Measurements from ENCODE around the gene TNNC2.

Gene TNNC2

DNA sequence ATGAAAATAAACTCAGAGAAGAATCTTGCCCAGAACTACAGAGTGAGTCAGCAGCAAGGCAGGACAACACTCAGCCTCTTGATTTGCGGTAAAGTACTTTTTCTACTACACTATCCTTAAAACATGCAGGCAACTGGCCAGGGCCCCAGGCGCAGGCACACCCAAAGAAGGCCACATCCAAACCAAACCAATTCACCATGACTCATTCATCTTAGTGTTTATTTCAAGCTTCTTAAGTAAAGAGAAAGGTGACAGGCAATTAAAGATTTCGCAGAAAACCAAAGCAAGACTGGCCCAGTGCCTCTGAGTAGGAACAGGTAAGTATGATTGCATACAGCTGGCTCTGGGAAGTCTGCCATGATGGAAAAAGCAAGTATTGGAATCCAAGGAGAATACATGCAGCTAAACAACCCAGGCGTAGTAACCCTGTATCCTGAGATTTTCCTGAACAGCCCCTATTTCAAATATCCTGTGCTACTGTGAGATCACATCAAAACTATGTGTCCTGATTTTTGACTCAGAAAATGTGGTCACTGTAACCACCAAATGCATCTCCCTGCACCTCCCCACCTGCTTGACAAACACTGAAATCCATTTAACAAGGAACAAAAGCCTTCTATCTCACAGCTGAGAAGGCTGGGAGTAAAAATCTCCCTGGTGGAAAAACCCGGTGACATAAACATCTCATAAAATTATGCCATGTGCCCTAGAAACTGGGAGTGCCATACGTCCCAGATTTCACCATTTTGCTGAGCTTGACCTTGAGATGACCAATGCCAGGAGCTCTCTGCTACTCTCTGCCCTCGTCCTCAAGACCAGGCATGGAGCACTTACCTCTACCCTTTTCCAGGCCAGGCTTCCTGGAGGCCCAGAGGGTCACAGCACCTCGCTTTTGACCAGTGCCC is 47.8 kb downstream of the TNNC2 start:
- DNase-seq: no peak

- no peak for DNase-seq
Observed at GRCh38 chr20:45776931-45777330, 50.2 kb downstream of the TNNC2 start.

- no peak for DNase-seq
Observed at GRCh38 chr20:45775411-45775810, 51.7 kb downstream of the TNNC2 start.

DNA sequence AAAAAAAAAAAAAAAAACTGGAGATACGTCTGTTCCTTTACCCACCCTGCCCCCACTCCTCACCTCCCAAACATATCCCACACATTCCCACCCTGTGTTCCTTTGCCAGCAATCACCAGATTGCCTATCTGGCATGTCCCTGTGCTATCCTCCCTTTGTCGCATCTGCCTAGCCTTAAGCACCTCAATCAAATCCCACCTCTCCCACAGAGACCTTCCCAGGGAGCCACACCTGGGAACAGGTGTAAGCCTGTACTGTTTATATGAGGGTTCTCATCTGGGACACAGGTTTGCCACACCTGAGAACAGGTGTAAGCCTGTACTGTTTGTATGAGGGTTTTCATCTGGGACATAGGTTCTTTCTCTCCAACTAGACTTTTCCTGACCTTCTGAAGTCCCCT is 52.2 kb downstream of the TNNC2 start:
- no peak for DNase-seq

Data from activated T-cell treated with anti-CD3 and anti-CD28 coated beads, Interleukin-2, amount 50 U/mL, for 48 hours (primary cell).